Activated CD4-positive, alpha-beta memory T cell treated with anti-CD3 and anti-CD28 coated beads, Interleukin-2, amount 10 ng/mL, durations not matched to agents 7 days and 5 days (primary cell): ENCODE measurements around the gene LRIG3. TPM values are rescaled to one million over a fixed set of nuclear protein-coding genes. Genes with fewer than 3 reads are reported as not detected.
"Not testable (repeated sequence)": the region's sequence is repeated elsewhere in the genome, so short reads cannot be mapped to it uniquely, and the experiment has no call there.

Experiments used
- CTCF ChIA-PET: fragments of 350-600 bp; sonication (Branson Sonifier 250); formaldehyde crosslinking; loops from one replicate; lab custom pipeline; 2021; ENCODE audit warnings: antibody characterized with exemption, inconsistent platforms; lab: Charles Lee
- POLR2A ChIA-PET: fragments of 350-600 bp; sonication (Branson Sonifier 250); formaldehyde crosslinking; loops from one replicate; lab custom pipeline; 2021; ENCODE audit warnings: antibody characterized with exemption; lab: Charles Lee
- DNase-seq: peaks from one replicate; pipeline ENCODE4 v3.0.0-alpha.2; 2020
- H3K27ac Mint-ChIP-seq: one replicate; pipeline ENCODE4 v1.8.0; 2021; ENCODE audit warnings: mild to moderate bottlenecking, mixed read lengths
- H3K27me3 Mint-ChIP-seq: one replicate; pipeline ENCODE4 v1.8.0; 2021; ENCODE audit warnings: mixed read lengths
- H3K36me3 Mint-ChIP-seq: one replicate; pipeline ENCODE4 v1.8.0; 2021; ENCODE audit warnings: low read depth, mixed read lengths
- H3K4me1 Mint-ChIP-seq: one replicate; pipeline ENCODE4 v1.8.0; 2021; ENCODE audit warnings: mixed read lengths
- H3K4me3 Mint-ChIP-seq: one replicate; pipeline ENCODE4 v1.8.0; 2021; ENCODE audit warnings: mild to moderate bottlenecking, mixed read lengths
- H3K9me3 Mint-ChIP-seq: one replicate; pipeline ENCODE4 v1.8.0; 2021; ENCODE audit warnings: mixed read lengths
- total RNA-seq, 2 experiments: library from RNA; stranded (reverse); gene quantifications; one replicate each; pipeline ENCODE4 v1.2.3, GENCODE V29; 2021

The LRIG3 gene
- total RNA-seq, 2 experiments from 2014 or later: 0.08 to 0.18 TPM

DNA sequence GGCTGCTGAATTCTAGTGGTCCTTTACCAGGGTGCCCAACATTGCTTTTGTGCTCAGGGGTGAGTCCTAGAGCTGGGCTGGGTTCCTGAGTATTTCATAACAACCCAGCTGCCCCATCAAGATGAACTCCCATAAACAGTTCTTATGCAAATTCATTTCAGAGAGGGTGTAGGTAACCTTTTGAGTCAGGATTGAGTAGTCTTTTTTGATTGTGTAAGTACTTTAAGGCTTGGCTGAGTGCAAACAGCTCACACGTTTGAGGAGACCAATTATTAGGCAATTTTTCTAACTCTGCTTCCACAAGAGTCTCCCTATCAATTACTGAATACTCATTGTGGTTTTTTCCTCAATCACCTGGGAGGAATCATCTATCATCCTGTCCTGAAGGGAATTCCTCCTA lies 63.1 kb downstream of the LRIG3 start:
- H3K4me3 Mint-ChIP-seq, POLR2A ChIA-PET, H3K9me3 Mint-ChIP-seq, H3K4me1 Mint-ChIP-seq, DNase-seq, H3K27me3 Mint-ChIP-seq, H3K27ac Mint-ChIP-seq, CTCF ChIA-PET, H3K36me3 Mint-ChIP-seq: not testable (repeated sequence)

GRCh38 chr12:58855630-58856029 lies 64.7 kb downstream of the LRIG3 start:
- CTCF ChIA-PET, POLR2A ChIA-PET, H3K36me3 Mint-ChIP-seq, H3K4me3 Mint-ChIP-seq, H3K27ac Mint-ChIP-seq, H3K9me3 Mint-ChIP-seq, DNase-seq, H3K27me3 Mint-ChIP-seq, H3K4me1 Mint-ChIP-seq: not testable (repeated sequence)

- Mint-ChIP-seq H3K9me3 (peaks cover 2% of the 10 kb centered on the region), H3K4me1 (no peaks in the 10 kb centered on the region), H3K4me3 (no peak overlapping the region), H3K27me3 (no peaks in the 10 kb centered on the region), H3K27ac (no peak overlapping the region), H3K36me3 (no peaks in the 10 kb centered on the region)
- ChIA-PET POLR2A (no interaction called here), CTCF (no interaction called here)
- DNase-seq: no peak
Measured at GRCh38 chr12:58850826-58851225, 69.5 kb downstream of the LRIG3 start.

DNA sequence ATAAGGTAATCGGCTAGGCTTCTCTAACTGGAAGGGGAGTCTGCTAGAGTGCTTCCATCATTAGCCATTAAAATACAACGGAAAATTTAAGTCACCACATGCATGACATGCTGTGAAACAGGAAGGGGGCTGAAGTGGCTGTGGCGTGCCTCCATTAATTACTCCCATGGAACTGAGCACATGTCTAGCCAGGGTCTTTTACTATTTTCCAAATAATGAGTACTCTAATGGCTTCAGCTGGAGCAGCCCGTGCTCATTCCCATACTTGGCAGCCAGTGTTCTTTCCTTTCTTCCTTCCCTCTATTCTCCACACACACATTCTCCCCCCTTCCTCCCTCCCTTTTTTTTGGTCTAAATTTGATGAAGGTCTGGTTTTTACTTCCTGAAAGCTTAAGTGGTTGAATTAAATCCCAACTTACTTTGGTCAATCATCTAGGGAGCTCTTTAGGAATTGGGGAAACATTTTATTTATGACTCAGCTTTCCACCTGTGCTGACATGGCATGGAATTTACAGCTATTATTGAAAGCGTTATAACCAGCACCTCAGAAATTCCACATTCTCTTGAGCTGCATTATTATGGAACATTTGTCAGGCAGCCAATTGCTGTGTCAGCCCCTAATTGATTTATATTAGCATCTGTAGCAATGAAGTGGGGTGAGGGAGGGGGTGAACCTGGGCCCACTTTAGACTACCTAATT lies 72.3 kb downstream of the LRIG3 start:
- H3K4me3 Mint-ChIP-seq: no peak overlapping the region
- ChIA-PET CTCF (no interaction called here), POLR2A (no interaction called here)
- H3K27me3 Mint-ChIP-seq: no peaks in the 10 kb centered on the region
- peaks cover 2% of the 10 kb centered on the region for H3K9me3 Mint-ChIP-seq
- no peak overlapping the region for H3K27ac Mint-ChIP-seq
- no peak for DNase-seq
- H3K36me3 Mint-ChIP-seq: no peaks in the 10 kb centered on the region
- H3K4me1 Mint-ChIP-seq: no peaks in the 10 kb centered on the region

GRCh38 chr12:58844161-58844560 lies 76.1 kb downstream of the LRIG3 start:
- DNase-seq: no peak
- ChIA-PET CTCF (no interaction called here), POLR2A (no interaction called here)
- no peaks in the 10 kb centered on the region for H3K36me3 Mint-ChIP-seq
- H3K4me3 Mint-ChIP-seq: no peak overlapping the region
- no peaks in the 10 kb centered on the region for H3K4me1 Mint-ChIP-seq
- peaks cover 2% of the 10 kb centered on the region for H3K9me3 Mint-ChIP-seq
- H3K27ac Mint-ChIP-seq: no peak overlapping the region
- no peaks in the 10 kb centered on the region for H3K27me3 Mint-ChIP-seq

DNA sequence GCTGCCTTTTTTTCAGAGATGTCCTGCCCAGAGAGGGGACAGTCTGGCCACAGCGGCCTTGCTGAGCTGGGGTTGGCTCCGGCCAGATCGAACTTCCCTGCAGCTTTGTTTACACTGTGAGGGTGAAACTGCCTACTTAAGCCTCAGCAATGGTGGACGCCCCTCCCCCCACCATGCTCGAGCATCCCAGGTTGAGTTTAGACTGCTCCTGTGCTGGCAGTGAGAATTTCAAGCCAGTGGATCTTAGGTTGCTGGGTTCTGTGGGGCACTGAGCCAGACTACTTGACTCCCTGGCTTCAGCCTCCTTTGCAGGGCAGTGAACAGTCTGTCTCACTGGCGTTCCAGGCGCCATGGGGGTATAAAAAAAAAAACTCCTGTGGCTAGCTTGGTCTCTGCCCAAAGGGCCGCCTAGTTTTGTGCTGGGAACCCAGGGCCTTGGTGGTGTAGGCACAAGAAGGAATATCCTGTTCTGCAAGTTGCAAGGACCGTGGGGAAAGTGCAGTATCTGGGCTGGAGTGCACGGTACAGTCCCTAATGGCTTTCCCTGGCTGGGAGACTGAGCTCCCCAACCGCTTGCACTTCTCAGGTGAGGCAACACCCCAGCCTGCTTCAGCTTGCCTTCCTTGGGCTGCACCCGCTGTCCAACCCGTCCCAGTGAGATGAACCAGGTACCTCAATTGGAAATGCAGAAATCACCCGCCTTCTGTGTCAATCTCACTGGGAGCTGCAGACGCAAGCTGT lies 79.1 kb downstream of the LRIG3 start:
- Mint-ChIP-seq H3K27ac (no peak overlapping the region), H3K27me3 (no peaks in the 10 kb centered on the region), H3K9me3 (peaks cover 7% of the 10 kb centered on the region), H3K4me3 (no peak overlapping the region), H3K36me3 (no peaks in the 10 kb centered on the region), H3K4me1 (no peaks in the 10 kb centered on the region)
- POLR2A ChIA-PET: no interaction called here
- no peak for DNase-seq
- CTCF ChIA-PET: no interaction called here

DNA sequence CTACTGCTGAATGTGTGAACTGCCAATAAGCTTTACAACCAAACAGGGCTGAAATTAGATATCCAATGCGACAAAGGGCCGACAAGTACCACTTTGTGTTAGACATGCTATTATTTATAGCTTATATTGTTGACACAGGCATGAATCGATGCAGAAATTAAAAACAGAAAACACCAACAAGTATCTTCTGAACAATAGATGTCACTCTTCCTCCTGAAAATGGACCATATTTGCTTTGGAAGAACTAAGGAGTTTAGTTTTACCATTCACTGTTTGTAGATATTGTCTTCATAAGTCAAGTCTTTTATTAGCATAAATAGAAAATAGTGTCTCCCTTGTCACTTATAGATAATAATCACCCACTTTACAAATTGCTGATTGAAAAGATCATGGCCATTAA lies 86.5 kb downstream of the LRIG3 start:
- ChIA-PET POLR2A (no interaction called here), CTCF (no interaction called here)
- Mint-ChIP-seq H3K27me3 (no peaks in the 10 kb centered on the region), H3K4me3 (no peak overlapping the region), H3K36me3 (no peaks in the 10 kb centered on the region), H3K27ac (no peak overlapping the region), H3K4me1 (no peaks in the 10 kb centered on the region), H3K9me3 (peaks cover 6% of the 10 kb centered on the region)
- DNase-seq: no peak

GRCh38 chr12:58832920-58833319 lies 87.4 kb downstream of the LRIG3 start:
- no peaks in the 10 kb centered on the region for H3K4me1 Mint-ChIP-seq
- no peaks in the 10 kb centered on the region for H3K36me3 Mint-ChIP-seq
- H3K4me3 Mint-ChIP-seq: no peak overlapping the region
- H3K27me3 Mint-ChIP-seq: no peaks in the 10 kb centered on the region
- no peak overlapping the region for H3K27ac Mint-ChIP-seq
- ChIA-PET CTCF (no interaction called here), POLR2A (no interaction called here)
- H3K9me3 Mint-ChIP-seq: peaks cover 6% of the 10 kb centered on the region
- no peak for DNase-seq
